GM18868 (cell line): Measurements from ENCODE around the gene OSBPL10.

Experiments used
- ATAC-seq: cut with Tn5 transposase; IDR thresholded peaks from one replicate; pipeline ENCODE4 v1.9.1; 2021; ENCODE audit warnings: mild to moderate bottlenecking, moderate library complexity; ENCODE audit not compliant: unreplicated experiment

OSBPL10 gene

DNA sequence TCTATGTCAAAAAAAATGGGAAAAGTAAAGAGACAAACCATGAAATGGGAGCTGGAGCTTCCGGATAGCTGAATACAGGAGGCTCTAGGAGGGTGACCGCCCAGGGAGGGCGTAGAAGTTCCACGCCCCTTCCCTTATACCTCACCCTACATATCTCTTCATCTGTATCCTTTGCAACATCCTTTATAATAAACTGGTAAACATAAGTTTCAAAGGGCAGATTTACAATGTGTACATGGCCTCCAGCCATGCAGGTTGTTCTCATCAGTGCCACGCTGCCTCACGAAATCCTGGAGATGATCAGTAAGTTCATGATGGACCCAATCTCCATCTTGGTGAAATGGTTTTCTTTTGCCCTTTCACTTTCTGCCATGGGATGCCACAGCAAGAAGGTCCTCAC is 121.8 kb downstream of the OSBPL10 start:
- ATAC-seq = no peak

DNA sequence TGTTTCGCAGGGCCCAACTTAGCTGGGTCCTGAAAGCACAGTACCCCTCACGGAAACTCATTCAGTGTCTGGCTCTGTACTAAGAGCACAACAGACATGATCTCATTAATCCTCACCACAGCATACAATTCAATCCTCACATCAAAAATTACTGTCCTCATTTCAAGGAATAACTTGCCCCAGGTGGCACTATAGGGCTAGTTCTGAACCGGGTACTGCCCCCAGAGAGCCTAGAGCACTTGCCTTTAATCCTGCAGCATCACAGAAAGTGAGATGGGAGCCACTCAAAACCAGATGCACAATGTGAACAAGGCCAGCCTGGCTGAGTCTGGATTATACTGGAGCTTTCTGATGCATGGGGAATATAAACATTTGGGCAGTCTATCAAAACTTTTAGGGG is 122.6 kb downstream of the OSBPL10 start:
- ATAC-seq = no peak

DNA sequence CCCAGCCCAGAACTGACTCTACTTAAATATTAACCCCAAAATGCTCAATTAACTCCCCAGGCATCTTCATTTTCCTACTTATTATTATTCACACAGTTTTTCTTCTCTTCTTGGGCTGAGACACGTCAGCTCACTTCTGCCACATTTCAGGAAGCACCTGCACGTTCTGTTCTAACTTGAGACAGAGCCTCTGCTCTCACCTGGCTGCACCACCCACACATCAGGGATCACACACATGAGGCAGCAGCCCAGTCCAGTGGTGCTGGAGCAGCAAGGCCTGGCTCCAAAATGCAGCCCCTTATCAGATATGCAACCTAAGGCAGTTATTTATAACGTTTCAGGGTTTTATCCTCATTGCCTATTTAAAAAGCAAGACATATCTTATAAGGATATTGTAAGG is 127.5 kb downstream of the OSBPL10 start:
- ATAC-seq = no peak

DNA sequence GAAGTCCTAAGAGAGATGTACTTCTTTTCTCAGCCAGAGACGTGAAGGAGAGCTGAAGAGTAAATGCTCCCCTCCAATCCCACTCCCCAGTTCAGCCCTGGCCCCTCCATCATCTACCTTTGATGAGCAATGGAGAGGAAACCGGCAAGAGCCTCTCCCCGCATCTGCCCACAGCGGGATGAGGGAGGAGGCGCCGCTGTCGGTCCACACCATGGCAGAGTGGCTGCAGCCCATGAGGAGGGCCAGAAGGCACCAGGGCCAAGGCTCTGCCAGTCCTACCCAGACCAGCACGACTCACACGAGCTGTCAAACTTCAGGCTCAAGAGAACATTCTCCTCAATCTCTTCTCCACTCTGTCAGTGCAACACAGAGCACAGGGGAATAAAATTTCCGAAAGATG is 129.8 kb downstream of the OSBPL10 start:
- ATAC-seq = no peak

DNA sequence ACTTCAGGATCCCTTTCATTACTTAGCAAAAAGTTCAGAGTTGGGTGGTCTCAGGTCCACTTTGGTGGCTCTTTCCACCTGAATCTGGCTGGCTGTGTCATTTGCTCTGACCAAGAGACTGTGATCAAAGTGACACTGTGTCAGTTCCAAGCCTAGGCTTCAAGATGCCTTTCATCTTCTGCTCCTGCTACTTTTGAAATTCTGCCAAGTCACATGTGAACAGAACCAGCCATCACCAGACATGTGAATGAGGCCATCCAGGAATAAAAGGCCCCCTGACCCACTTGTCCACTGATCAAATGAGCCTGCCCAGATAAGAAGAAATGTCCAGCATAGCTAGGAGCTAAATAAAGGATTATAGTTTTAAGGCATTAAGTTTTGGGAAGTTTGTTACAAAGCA is 132.2 kb downstream of the OSBPL10 start:
- ATAC-seq = no peak

DNA sequence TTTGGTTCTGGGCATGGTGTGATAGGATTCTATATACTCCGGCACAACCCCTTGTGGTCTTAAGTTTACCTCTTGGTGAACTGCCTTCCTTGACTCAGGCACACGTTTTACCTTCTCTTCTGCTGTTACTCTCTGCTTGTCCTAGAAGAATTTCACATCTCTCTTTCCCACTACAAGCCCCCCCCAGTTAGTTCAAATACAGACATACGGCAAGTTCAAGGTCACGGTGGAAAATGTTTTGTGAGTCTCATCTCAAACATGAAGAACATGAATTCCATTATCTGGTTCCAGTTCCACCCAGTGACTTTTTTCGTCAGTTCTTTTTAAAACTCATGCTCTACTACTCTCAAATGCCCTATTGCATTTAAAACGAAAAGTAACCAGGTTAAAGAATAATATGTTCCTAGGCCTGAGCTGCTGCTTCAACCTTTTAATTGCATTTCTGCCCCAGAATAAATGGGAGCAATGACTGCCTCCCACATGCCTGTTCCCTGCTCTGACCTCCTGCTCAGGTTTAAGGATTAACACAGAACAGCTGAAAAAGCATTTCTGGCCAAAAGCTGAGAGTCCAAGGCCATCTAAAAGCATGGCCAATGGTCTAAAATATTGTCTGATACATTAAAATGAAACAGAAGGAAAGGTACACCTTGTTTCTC is 132.8 kb downstream of the OSBPL10 start:
- no peak for ATAC-seq

DNA sequence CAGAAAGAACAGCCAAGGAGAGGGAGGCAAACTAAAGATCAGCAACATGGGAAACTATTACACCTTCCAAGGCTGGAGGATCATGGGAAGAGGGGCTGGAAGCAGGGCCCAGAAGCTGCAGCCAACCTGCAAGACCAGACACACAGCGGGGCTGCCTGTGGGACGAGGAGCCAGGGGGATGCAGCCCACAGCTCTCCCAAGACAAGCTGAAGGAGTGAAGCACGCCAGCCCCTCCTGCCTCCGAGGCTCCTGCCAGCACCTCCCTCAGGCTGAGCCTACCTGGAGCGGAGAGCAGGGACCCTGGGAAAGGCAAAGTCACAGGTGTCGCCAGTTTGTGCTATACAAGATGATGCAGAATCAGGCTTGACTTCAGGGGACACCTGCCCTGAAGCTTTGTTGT is 133.3 kb downstream of the OSBPL10 start:
- no peak for ATAC-seq

DNA sequence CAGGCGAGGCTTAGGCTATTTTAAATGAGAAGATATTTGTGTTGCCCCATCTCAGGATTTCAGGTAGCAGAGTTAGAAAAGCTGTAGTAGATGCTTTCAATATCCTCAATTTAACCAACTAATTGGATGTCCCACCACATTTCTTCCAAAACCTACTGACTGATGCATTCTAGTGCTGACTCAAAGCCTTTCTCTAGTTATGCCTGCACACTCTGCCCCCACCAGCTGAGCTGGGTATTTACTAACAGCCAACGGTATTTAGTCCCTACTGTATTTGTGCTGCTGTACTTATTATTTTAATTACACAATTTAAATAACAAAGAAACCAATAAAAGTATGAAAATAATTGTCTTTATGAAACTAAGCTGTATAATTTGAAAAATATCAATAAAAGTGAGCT is 139.5 kb downstream of the OSBPL10 start:
- ATAC-seq = no peak

DNA sequence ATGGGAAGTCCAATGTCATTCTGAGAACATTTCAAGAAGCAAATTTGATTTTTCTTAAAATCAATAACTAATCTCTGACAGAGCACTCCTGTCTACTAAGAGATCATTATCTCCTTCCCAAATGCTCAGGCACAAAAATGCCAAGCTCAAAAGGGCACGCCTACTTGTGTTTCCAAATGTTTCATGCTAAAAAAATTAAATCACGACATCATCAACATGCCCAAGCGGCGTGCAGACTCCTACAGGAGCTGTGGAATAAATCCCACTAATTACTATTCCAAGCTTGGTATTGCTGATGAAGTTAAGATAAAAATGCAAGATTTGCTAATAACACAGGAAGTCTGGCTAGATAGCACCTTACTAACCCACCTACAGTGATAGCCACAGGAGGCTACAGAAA is 140.8 kb downstream of the OSBPL10 start:
- ATAC-seq = no peak

DNA sequence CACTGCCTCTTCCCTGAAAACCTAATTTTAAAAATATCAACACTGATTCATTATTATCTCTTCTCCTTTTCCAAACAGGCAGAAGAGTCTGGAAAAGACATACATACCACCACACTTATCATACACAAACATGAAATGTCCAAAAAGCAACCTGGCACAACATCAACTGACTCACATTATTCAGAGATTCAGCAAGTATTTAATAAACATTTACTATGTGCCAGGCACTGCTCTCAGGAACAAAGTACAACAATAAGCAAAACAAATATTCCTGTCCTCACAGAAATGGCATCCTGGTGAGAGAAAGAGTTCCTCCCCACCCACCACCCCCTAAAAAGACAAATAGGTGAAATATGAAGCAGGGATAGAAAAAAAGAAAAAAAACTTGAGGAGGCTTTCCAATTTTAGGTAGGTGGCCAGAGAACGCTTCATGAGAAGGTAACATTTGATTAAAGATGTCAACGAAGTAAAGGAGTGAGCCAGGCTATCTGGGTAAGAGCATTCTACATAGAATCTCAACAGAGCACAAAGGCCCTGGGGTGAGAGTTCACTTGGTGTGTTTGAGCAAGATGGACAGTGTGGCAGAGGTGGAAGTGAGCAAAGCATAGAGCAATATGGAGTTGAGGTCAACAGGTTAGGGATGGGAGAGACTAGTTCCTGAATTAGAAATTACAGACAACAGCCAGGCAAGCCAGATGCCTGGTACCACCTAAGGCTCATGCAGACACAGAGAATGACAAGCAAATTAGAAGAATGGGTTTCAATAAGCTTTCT is 141.7 kb downstream of the OSBPL10 start:
- no peak for ATAC-seq

DNA sequence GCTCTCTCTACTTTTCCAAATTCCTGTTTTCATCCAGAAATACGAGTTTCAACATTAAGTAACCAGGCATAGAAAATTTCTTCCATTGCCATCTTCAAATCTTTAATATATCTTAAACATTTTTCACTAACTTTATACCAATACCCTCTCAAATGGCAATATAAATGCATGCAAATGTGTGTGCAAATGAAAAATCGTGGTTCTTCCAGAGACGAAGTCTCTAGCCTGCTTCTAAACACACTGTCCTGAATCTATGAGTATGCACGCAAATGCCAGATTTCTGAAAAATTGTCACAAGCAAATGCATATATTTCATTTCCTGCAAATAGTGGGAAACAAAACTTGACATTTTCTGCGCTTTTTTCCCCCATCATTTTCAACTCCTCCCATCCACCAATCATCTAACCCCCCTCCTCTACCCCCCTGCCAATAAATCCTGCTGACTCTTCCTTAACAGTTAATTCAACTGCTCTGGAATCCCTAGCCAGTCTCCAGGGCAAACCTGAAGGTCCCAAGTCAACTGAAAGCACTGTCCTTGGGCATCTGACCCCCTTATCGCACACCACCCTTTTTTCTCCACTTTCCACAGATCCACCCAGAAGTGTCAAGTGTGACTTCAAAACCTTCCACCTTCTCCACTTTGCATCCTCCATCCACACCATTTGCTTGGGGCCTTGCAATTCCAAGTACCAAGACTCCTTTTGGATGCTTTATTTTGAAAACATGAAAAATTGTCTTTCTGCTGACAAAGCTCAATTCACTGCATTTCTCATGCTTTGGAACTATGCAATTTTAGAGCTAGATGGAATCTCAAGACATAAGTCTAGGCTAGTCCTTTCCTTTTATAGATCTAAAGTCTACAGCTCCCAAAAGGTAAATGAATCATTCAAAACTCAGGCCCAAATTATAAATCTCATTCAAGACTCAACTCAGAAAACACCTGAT is 144.7 kb downstream of the OSBPL10 start:
- no peak for ATAC-seq

DNA sequence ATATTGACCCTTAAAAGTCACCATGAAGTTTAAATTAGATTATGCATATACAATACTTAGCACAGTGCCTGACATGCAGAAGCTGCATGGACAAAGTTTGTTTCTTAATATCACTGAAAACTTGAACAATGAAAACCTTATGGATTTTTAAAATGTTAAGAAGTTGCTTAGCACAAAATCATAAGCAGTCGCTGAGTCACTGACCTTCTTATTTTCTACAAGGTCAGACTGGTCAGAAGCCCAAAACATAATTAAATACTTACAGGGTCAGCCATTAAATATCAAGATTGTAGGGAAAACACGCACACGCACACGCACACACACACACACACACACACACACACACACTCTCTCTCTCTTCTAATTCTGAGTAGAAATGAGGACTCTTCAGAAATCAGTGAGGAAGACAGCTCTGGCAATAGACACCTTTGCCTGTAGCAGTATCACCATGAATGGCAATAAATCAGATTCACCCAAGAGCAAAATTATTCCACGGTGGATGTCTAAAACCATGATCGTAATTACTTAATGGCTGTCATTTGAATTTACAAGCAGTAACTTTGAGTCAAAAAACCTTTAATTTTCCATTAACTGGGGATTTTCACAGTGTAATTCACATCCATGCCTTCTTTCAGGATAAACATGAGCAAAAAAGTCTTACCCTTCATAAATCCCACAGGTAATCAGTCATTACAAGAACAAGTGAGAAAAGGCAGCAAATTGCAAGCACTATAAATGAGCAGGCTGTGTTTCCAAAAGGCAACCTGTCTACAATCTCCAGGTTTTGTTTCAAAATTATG is 147.5 kb downstream of the OSBPL10 start:
- no peak for ATAC-seq

DNA sequence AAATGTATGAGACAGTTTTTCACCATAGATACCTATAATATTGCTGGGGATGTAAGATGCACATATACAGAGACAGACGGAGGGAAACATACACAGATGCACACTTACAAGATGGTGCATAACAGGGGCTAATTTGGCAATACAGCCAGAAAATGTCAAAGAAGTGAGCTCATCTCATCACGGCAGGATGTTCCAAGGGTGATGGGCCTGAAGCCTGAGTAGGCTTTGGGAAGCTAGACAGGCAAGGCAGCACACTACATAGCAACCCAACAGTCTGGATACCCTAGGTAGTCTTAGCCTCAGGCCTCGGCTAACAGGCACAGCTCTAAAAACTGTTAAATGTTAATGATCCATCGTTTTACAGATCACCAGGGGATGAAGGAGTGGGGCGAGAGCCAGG is 148.5 kb downstream of the OSBPL10 start:
- ATAC-seq = no peak

DNA sequence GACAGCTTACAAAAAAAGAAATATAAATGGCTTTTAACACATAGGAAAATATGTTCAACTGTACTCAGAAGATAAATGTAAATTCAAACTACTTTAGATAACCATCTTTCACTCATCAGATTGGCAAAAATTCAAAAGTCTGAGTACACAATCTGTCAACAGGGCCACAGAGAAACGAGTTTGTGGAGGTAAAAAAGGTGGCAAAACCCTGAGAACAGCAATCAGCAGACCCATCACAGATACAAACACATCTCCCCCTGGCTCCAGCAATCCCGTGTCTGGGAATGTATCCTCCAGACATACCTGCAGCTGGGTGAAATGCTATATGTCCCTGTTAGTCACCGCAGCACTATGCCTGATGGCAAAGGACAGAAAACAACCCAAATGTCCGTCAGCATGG is 149.5 kb downstream of the OSBPL10 start:
- ATAC-seq = no peak

DNA sequence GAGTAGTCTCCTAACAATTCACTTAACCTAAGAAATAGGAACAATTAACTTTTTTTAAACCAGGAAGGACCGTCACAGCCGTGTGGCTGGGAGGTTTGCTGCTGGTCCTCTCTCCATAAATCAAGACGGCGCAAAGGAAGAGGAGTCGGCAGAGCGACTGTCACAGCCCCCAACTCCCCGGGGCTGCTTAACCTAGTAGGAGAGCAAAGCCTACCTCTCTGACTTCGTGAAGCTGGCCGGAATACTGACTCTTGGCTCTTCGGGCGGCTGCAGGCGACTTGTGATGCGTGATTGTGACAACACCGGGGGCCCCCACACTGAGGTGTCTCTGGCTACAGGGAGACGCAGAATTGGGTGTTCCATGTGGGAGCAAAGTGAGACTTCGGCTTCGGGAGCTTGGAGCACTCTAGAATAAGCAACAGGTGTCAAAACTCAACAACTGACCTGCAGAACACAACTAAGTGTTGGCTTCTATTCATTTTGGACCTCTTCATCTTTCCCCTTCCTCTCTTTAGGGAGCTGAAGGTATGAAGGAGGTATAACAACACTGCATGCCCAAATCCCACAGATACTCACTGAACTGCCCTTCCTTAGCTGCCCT is 151.1 kb downstream of the OSBPL10 start:
- no peak for ATAC-seq

DNA sequence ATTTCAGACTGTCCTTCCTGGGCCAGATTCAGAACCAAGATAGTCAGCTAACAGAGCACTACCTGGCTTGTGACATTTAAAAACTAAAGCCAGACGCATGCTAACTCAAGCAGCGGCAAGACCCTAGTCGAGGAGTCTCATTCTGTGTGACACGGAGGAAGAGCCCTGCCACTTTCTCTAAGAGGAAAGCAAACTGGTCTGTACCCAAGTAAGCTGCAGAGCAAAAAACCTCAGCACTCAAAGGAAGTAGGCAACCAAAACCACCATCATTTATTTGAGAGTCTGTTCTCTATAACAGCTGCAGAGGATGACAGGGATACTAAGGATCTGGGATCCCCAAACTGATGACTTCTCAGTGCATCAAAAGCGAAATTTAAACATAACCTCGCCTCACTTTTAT is 152.1 kb downstream of the OSBPL10 start:
- no peak for ATAC-seq

DNA sequence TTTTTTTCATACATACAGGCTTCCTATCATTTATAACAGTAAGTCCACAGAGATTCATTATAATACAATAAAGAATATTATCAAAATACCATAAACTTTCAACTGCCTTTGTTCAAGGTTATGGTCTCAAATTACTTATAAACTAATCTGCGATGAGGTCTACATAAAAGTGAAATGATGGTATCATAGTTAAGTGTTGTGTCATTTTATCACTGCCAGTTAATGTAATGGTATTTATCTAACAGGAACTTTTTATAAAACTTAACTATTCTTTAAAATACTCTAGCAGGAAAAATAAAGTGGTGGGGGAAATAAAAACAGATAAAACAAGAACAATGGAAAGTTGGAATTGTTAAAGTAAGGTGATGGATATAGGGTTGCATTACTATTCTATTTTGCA is 153.1 kb downstream of the OSBPL10 start:
- no peak for ATAC-seq

DNA sequence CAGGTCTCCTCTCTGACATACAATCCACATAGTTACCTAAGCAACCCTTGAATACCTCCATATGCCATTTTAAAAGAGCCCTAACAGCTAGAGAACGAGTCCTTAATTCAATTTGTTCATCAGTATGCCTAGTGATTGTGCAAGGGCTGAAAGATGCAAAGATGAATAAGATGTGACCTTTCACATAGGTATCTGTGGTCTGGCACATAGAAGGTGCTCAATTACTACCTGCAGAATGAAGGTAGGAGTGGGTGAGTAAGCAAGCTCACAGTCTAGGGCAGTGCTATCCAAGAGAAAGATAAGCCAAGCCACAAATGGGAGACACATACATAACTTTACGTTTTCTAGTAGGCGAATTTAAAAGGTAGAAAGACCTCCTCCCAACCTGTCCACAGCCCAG is 157.9 kb downstream of the OSBPL10 start:
- no peak for ATAC-seq

DNA sequence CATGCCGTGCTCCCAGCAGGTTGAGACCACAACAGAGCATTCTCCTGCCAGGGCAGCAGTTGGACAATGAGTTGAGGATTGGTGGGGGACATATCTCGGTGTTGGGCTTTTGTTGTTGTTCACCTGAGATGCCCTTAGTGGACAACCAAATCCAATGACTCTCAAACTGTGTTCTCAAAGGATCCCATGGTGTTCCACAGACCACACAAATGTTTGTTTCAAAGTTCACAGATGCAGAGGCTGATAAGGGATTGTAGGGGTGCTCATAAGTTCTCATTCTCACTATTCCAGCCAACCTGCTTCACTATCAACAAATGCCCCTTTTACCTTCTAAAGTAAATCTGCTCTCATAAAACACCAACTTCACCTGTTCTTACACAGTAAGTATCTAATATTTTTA is 159.9 kb downstream of the OSBPL10 start:
- no peak for ATAC-seq

DNA sequence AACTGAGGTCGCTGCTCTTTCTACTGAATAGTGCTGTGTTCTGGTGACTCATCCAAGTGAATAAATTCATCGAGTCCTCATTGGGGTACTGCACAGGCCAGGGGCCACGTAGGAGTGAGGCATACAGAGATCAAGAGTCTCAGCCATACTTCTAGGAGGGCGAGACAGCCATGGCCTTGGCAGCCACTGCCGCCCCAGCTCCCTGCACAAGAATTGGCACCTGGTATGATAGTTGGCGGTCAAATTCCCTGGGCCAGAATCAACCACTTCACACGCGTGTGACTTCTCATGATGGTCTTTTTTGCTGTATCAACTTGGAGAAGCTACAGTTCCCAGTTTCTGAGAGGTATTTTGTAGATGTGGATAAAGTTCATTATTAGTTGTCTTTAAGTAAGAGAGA is 161.6 kb downstream of the OSBPL10 start:
- ATAC-seq = no peak
